Common myeloid progenitor, CD34-positive (primary cell): Measurements from ENCODE around the gene GRK3.
"Not testable (repeated sequence)": the region's sequence is repeated elsewhere in the genome, so short reads cannot be mapped to it uniquely, and the experiment has no call there.

Source experiments
- CTCF ChIA-PET: fragments of 350-600 bp; sonication (Branson Sonifier 250); formaldehyde crosslinking; loops from one replicate; lab custom pipeline; 2021; ENCODE audit warnings: antibody characterized with exemption; lab: Charles Lee
- POLR2A ChIA-PET: fragments of 350-600 bp; sonication (Branson Sonifier 250); formaldehyde crosslinking; loops from one replicate; lab custom pipeline; 2021; ENCODE audit warnings: antibody characterized with exemption; lab: Charles Lee
- DNase-seq, 3 donors: peaks; one replicate each; pipeline versions ENCODE4 v3.0.0 to v3.0.0-alpha.2; 2013
- H3K27ac ChIP-seq, 2 experiments: 1 replicate in 1 of 2; 2 replicates in 1 of 2; pipeline ENCODE4 v1.7.0; 2013; ENCODE audit warnings: inconsistent platforms in 2 of 2, low read length in 2 of 2, mild to moderate bottlenecking in 2 of 2, low read depth in 1 of 2, moderate library complexity in 1 of 2; ENCODE audit not compliant: severe bottlenecking in 2 of 2, insufficient read depth in 1 of 2, poor library complexity in 1 of 2
- H3K27me3 ChIP-seq, 5 experiments: replicated peaks in 2 of 5; 1 replicate in 3 of 5; 2 replicates in 2 of 5; pipeline versions ENCODE4 v1.6.1 to v1.7.0; 2013; ENCODE audit warnings: low read length in 4 of 5, mild to moderate bottlenecking in 2 of 5, moderate library complexity in 2 of 5, inconsistent platforms in 1 of 5; ENCODE audit not compliant: insufficient read depth in 5 of 5, control insufficient read depth in 4 of 5
- H3K36me3 ChIP-seq, 4 experiments: 1 replicate in 2 of 4; 2 replicates in 2 of 4; pipeline versions ENCODE4 v1.6.1 to v1.7.0; 2013; ENCODE audit warnings: low read length in 3 of 4, control low read depth in 1 of 4, mild to moderate bottlenecking in 1 of 4; ENCODE audit not compliant: control insufficient read depth in 4 of 4, insufficient read depth in 4 of 4
- H3K4me1 ChIP-seq, 4 experiments: 1 replicate in 3 of 4; 2 replicates in 1 of 4; pipeline versions ENCODE4 v1.6.1 to v1.7.1; 2013; ENCODE audit warnings: low read length in 3 of 4, mild to moderate bottlenecking in 3 of 4, control low read depth in 1 of 4, inconsistent platforms in 1 of 4, moderate library complexity in 1 of 4; ENCODE audit not compliant: control insufficient read depth in 4 of 4, insufficient read depth in 4 of 4; ENCODE audit errors: control extremely low read depth in 1 of 4
- H3K4me3 ChIP-seq, 7 experiments: 1 replicate in 4 of 7; 2 replicates in 3 of 7; pipeline versions ENCODE4 v1.5.1 to v1.7.0; 2013; ENCODE audit warnings: mild to moderate bottlenecking in 7 of 7, low read length in 6 of 7, moderate library complexity in 6 of 7, inconsistent platforms in 2 of 7, low read depth in 2 of 7, control low read depth in 1 of 7; ENCODE audit not compliant: insufficient read depth in 4 of 7, control insufficient read depth in 1 of 7; ENCODE audit errors: extremely low read depth in 1 of 7
- H3K9me3 ChIP-seq, 5 experiments: 1 replicate in 4 of 5; 2 replicates in 1 of 5; pipeline versions ENCODE4 v1.6.1 to v1.7.1; 2013; ENCODE audit warnings: low read length in 4 of 5, mild to moderate bottlenecking in 2 of 5, inconsistent platforms in 1 of 5, low read depth in 1 of 5, moderate library complexity in 1 of 5; ENCODE audit not compliant: control insufficient read depth in 4 of 5, insufficient read depth in 2 of 5; ENCODE audit errors: control extremely low read depth in 1 of 5
- WGBS: methylation state at CpG from one replicate; pipeline ENCODE4 v1.1.5; 2013; ENCODE audit not compliant: insufficient coverage; 5-methylcytosine and 5-hydroxymethylcytosine counted together

Gene GRK3

DNA sequence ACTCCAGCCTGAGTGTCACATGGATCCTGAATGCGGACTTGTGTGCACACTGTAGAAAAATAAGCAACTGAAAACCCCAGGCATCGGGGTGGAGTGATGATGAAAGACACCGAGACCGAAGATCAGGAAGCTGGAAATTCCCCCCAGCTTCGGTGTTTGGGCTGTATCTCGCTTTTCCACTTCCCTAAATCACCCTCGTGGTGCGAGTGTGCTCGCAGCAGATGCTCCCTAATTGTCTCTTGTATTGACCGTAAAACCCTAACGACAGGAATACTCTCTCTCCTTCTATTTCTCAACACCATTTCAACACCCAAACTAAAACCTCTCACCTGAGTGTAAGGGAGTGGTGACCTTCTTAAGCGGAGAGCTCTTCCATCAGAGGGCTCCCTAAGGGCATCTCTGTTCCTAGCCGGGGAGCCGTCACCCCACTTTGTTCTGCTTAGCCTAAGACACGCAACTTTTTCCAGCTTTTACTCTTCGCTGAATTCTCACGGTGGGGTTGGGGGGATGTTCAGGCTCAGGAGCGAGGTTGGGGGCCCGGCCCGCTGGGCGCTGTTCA is 635 bp upstream of the GRK3 start:
- 0% methylated on average over 16 of the region's 21 CpGs for WGBS
- Histone ChIP-seq H3K36me3 (no peaks in the 10 kb centered on the region), H3K4me3 (peak overlapping the region; percentile 71 to 93 (median 89)), H3K4me1 (peaks cover 7 to 48% (median 44%) of the 10 kb centered on the region in 4 experiments), H3K9me3 (no peaks in the 10 kb centered on the region), H3K27me3 (peaks cover 0 to 2% (median 0%) of the 10 kb centered on the region in 5 experiments), H3K27ac (peak overlapping the region in 1 of 2 experiments; percentile 49)
- DNase-seq, result peak in 2 of 3 donors; percentile 75 to 76
- CTCF ChIA-PET, result interaction anchor here (1.2 to 2.5 kb wide), 2 partner anchors 10 to 16 kb away, joined by 5 to 7 read pairs; no protein-coding TSS in a partner anchor
- POLR2A ChIA-PET, result no interaction called here

DNA sequence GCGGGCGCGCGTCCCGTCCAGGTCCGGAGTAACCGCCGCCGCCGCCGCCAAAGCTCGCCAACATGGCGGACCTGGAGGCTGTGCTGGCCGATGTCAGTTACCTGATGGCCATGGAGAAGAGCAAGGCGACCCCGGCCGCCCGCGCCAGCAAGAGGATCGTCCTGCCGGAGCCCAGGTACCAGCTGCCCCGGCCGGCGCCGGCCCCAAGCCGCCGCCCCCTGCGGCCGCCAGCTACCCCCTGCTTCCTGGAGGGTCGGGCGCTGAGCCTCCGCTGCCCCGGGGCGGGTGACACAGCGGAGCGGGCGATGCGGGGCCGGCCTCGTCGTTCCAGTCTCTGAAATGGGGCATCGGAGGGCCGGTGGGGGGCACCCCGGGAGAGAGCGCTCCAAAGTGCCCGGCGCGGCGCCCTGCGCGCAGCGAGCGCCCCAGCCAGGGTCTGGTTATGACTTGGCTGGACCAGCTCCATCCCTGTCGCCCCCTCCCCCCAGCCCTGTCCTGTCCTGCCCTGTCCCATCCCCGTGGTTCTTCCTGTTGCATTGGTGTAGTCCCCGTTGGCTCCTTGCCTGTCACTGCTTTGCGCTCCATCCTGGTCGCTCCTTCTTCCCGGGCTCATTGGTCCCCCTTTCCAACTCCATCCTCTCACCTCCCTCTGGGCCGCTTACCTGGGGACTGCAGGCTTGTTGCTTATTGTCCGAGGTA is 653 bp downstream of the GRK3 start:
- peaks cover 7 to 54% (median 44%) of the 10 kb centered on the region in 4 experiments for H3K4me1 ChIP-seq
- CTCF ChIA-PET, result interaction anchor here (0.6 to 1.0 kb wide), 2 partner anchors 137 to 331 kb away, joined by 3 read pairs; no protein-coding TSS in a partner anchor

DNA sequence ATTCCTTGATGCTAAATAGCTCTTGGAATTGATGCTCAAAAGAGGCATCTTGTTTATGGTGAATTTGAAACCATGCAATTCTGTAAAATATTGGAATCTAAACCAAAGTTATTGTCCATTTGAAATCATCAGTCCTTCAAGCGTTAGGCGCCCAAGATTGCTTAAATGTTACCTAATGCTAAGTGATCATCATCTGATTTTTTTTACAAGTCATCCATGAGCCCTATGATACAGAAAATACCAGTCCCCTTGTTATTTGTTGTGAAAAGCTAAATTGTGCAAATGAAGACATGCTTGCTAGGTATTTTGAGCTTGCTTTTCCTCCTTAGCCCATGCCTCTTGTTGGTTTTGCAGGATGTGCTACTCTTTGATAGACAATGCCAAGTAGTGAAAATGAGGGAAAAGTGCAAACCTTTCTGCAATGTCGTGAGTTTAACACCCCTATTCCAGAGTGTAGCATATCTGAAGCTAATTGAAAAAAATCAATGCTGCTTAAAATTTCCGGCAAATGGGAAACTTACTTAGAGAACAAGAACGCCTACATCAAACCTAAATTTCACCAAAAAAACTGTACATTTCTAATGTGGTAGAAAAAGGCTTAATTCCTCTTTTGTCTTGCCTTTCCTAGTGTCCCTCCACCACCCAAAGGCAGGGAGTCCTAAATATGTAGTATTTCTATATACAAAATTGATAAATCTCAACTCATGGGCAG is 1.9 kb downstream of the GRK3 start:
- no peaks in the 10 kb centered on the region for H3K9me3 ChIP-seq
- peak overlapping the region in 6 of 7 experiments; percentile 35 to 93 (median 90) for H3K4me3 ChIP-seq
- peaks cover 7 to 61% (median 44%) of the 10 kb centered on the region in 4 experiments for H3K4me1 ChIP-seq
- WGBS, result 13% methylated on average over 1 of the region's 5 CpGs
- DNase-seq, result no peak
- H3K36me3 ChIP-seq, result peaks cover 0 to under 1% (median 0%) of the 10 kb centered on the region in 4 experiments
- ChIA-PET CTCF (no interaction called here), POLR2A (no interaction called here)
- H3K27ac ChIP-seq, result peak overlapping the region; percentile 81 to 84
- no peaks in the 10 kb centered on the region for H3K27me3 ChIP-seq

More for the DNA sequence above, 653 bp downstream of the GRK3 start:
- H3K36me3 ChIP-seq, result no peaks in the 10 kb centered on the region
- H3K4me3 ChIP-seq, result peak overlapping the region; percentile 72 to 93 (median 89)
- POLR2A ChIA-PET, result no interaction called here
- H3K9me3 ChIP-seq, result no peaks in the 10 kb centered on the region
- under 1% methylated on average over 53 of the region's 61 CpGs for WGBS
- peak overlapping the region; percentile 25 to 64 for H3K27ac ChIP-seq
- DNase-seq, result peak in 1 of 3 donors; percentile 44
- no peaks in the 10 kb centered on the region for H3K27me3 ChIP-seq

DNA sequence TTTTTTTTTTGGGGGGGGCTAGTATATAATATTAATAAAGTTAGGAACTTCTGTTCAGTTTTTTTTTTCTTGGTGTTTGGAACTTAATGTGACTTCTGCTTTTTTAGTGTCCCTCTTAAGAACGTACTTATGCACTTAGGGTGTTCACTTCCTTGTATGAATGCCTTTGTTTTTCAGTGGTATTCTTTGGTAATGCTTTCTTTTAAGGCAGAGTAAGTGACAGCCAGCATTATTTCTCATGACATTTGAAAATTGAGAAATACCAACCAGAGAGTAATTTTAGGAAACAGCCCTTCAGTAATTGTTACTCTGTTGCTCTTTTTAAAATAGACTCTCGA is 2.4 kb downstream of the GRK3 start:
- DNase-seq, result peak in 2 of 3 donors; percentile 81 to 92
- H3K27me3 ChIP-seq, result no peaks in the 10 kb centered on the region
- peak overlapping the region in 6 of 7 experiments; percentile 35 to 93 (median 90) for H3K4me3 ChIP-seq
- WGBS, result no CpG with 5 or more reads among the region's 2 CpGs
- H3K4me1 ChIP-seq, result peaks cover 7 to 61% (median 44%) of the 10 kb centered on the region in 4 experiments
- no peaks in the 10 kb centered on the region for H3K9me3 ChIP-seq
- ChIA-PET POLR2A (no interaction called here), CTCF (interaction anchor here (0.9 to 1.0 kb wide), 2 partner anchors 17 to 23 kb away, joined by 3 read pairs; no protein-coding TSS in a partner anchor)
- H3K36me3 ChIP-seq, result peaks cover 0 to 2% (median 0%) of the 10 kb centered on the region in 4 experiments
- H3K27ac ChIP-seq, result peak overlapping the region; percentile 81 to 84

DNA sequence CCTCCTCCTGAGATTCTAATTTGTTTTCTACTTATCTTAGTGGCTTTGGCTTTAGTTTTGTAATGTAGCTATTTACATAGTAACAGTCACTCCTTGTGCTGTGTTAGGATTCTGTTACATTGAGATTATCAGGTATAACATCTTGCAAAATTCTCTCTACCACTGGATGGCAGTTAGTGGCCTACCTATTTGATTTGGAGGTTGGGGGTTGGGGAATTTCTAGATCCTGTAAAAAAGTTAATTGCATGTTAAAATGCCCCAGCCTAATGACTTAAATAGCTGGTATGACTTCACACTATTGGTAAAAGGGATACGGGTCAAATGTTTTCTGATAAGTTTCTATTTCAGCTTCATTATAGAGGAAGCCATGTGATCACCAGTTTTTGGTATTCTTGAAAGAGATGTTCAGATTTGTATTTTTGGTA is 2.8 kb downstream of the GRK3 start:
- peak in 2 of 3 donors; percentile 64 to 80 for DNase-seq
- peaks cover 7 to 61% (median 45%) of the 10 kb centered on the region in 4 experiments for H3K4me1 ChIP-seq
- no peaks in the 10 kb centered on the region for H3K27me3 ChIP-seq
- ChIA-PET CTCF (interaction anchor here (0.9 to 1.2 kb wide), 3 partner anchors 17 to 105 kb away, joined by 3 to 4 read pairs (median 3); no protein-coding TSS in a partner anchor), POLR2A (no interaction called here)
- H3K36me3 ChIP-seq, result peaks cover 0 to 2% (median 0%) of the 10 kb centered on the region in 4 experiments
- H3K4me3 ChIP-seq, result peak overlapping the region in 5 of 7 experiments; percentile 30 to 93 (median 80)
- WGBS, result 33% methylated on average over 1 of the region's 1 CpG
- H3K9me3 ChIP-seq, result no peaks in the 10 kb centered on the region
- H3K27ac ChIP-seq, result peak overlapping the region; percentile 81 to 84

DNA sequence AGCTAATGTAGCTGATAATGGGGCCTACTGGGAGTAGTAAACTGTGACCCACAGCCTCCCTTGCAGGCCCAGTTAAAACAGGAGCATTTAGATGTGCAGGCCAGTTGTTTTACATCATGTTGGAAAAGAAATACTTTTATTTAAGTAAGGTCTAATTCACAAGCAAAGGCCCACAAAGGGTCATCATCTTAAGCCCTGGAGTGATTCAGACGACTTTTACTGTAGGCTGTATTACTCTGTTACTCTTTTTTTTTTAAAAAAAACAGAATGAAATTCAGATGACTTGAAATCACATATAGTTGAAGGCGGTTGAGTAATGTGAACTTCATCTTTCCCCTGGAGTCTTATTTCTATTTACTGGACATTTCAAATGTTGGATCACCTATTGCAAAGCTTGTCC is 3.6 kb downstream of the GRK3 start:
- H3K9me3 ChIP-seq, H3K27me3 ChIP-seq, DNase-seq, H3K4me3 ChIP-seq, POLR2A ChIA-PET, H3K36me3 ChIP-seq: not testable (repeated sequence)
- Histone ChIP-seq H3K27ac (peak overlapping the region; percentile 61 to 81), H3K4me1 (peaks cover 7 to 68% (median 50%) of the 10 kb centered on the region in 4 experiments)
- WGBS, result no CpG with 5 or more reads among the region's 2 CpGs
- CTCF ChIA-PET, result interaction anchor here (1.2 kb wide), 1 partner anchor 106 kb away, joined by 4 read pairs; no protein-coding TSS in a partner anchor
